Measurements from ENCODE around the gene FOXE3.
A peak's percentile ranks its signal among the peaks of the same experiment; 100 is the strongest.

FOXE3 gene

DNA sequence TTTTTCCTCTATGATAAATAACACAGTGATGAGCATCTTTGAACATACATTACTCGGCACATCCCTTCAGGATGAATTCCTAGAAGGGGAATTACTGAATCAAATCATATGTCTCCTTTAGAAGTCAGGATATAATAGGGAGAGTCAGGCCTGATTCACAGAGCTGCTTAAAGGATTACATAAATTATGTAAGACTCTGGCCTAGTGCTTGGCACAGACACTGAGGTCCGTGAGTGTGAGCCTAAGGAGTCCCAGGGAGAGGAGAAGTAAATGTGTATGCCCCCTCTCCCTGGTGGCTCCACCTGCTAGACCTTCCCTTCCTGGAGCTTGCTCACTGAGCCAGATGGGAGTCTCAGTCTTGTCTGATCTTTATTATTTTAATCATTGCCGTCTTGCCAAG lies 8.6 kb upstream of the FOXE3 start:
- Histone ChIP-seq H3K27me3 (ENCODE audit: insufficient read depth, low read length) (no peaks in the 10 kb centered on the region), H2BK12ac (ENCODE audit: low read length) (peak overlapping the region; percentile 42), H4K91ac (ENCODE audit: low read depth, low read length) (no peak overlapping the region), H2AFZ (ENCODE audit: insufficient read depth, low read length, poor library complexity) (no peak overlapping the region), H3K4ac (ENCODE audit: low read depth, low read length) (no peak overlapping the region), H3K27ac (ENCODE audit: low read depth, low read length) (no peak overlapping the region), H3K79me2 (ENCODE audit: control insufficient read depth, insufficient read depth, low read length, poor library complexity) (no peaks in the 10 kb centered on the region), H3K23ac (ENCODE audit: low read length) (no peak overlapping the region), H2BK120ac (ENCODE audit: insufficient read depth, low read length, poor library complexity) (no peak overlapping the region), H4K12ac (ENCODE audit: low read depth, low read length) (no peak overlapping the region), H3K9me3 (ENCODE audit: insufficient read depth, low read depth, low read length) (no peaks in the 10 kb centered on the region), H3K4me3 (ENCODE audit: low read depth, low read length) (no peak overlapping the region), H2BK5ac (ENCODE audit: low read depth, low read length, poor library complexity) (no peak overlapping the region), H4K8ac (ENCODE audit: low read depth, low read length) (no peak overlapping the region), H3K4me2 (ENCODE audit: low read length) (no peak overlapping the region), H3K14ac (ENCODE audit: low read length) (no peak overlapping the region), H3K79me1 (ENCODE audit: low read length) (peaks cover 12% of the 10 kb centered on the region), H3K18ac (ENCODE audit: low read length) (no peak overlapping the region), H3K4me1 (ENCODE audit: control insufficient read depth in 1 of 2, insufficient read depth in 2 of 2, low read length in 2 of 2) (peaks cover 34 to 42% of the 10 kb centered on the region in 2 experiments), H2AK5ac (ENCODE audit: low read length) (no peak overlapping the region), H3K9ac (ENCODE audit: low read length) (no peak overlapping the region), H3K36me3 (ENCODE audit: control insufficient read depth in 1 of 2, insufficient read depth in 2 of 2, low read length in 2 of 2) (no peaks in the 10 kb centered on the region)
- DNase-seq, result no peak
- no CpG with 5 or more reads among the region's 3 CpGs for WGBS (ENCODE audit: extremely low coverage, insufficient coverage, insufficient read length)

DNA sequence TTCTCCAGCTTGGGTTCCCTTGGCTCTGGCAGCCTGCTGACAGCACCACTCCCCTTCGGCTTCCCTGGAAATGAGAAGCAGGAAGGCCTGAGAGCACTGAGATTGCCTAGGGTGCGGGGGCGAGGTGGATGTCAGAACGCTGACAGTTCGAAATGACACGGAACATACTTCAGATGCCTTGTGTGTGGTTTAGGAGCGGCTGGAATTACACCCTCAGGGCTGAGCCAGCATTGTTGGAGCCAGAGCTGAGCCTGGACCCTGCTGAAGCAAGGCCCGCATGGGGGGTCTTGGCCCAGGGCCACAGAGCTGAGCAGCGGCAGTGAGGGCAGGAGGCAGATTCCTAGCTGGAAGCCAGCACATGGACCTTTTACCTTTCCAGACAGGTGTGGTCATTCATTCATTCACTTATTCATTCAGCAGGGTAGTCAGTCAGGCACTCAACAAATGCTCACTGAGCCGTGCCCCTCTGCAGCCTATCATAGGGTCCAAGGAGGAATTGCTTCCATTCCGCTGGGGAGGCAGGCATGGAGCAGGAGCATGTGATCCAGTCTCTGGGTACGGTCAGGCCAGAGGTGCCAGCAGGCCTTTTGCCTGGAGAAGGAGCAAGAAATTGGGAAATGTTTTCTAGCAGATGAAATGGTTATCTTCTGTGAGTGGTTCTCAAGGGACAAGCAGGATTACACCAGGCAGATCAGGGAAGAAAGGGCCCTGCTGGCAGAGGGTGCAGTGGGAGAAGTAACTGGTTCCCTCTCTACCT lies 6.6 kb upstream of the FOXE3 start:
- H2BK5ac ChIP-seq (ENCODE audit: low read depth, low read length, poor library complexity), result peak overlapping the region; percentile 7
- no peaks in the 10 kb centered on the region for H3K27me3 ChIP-seq (ENCODE audit: insufficient read depth, low read length)
- H2AFZ ChIP-seq (ENCODE audit: insufficient read depth, low read length, poor library complexity), result no peak overlapping the region
- no peak overlapping the region for H2BK120ac ChIP-seq (ENCODE audit: insufficient read depth, low read length, poor library complexity)
- peak overlapping the region; percentile 41 for H4K91ac ChIP-seq (ENCODE audit: low read depth, low read length)
- H3K9ac ChIP-seq (ENCODE audit: low read length), result no peak overlapping the region
- H2AK5ac ChIP-seq (ENCODE audit: low read length), result no peak overlapping the region
- no peak overlapping the region for H3K4ac ChIP-seq (ENCODE audit: low read depth, low read length)
- no peak overlapping the region for H4K8ac ChIP-seq (ENCODE audit: low read depth, low read length)
- no peak overlapping the region for H3K14ac ChIP-seq (ENCODE audit: low read length)
- no peak overlapping the region for H4K12ac ChIP-seq (ENCODE audit: low read depth, low read length)
- no CpG with 5 or more reads among the region's 12 CpGs for WGBS (ENCODE audit: extremely low coverage, insufficient coverage, insufficient read length)
- no peaks in the 10 kb centered on the region for H3K36me3 ChIP-seq (ENCODE audit: control insufficient read depth in 1 of 2, insufficient read depth in 2 of 2, low read length in 2 of 2)
- H3K4me2 ChIP-seq (ENCODE audit: low read length), result no peak overlapping the region
- H2BK12ac ChIP-seq (ENCODE audit: low read length), result peak overlapping the region; percentile 4
- DNase-seq, result peak; percentile 99
- H3K79me2 ChIP-seq (ENCODE audit: control insufficient read depth, insufficient read depth, low read length, poor library complexity), result no peaks in the 10 kb centered on the region
- no peaks in the 10 kb centered on the region for H3K9me3 ChIP-seq (ENCODE audit: insufficient read depth, low read depth, low read length)
- peaks cover 12% of the 10 kb centered on the region for H3K79me1 ChIP-seq (ENCODE audit: low read length)
- H3K27ac ChIP-seq (ENCODE audit: low read depth, low read length), result peak overlapping the region; percentile 56
- H3K4me3 ChIP-seq (ENCODE audit: low read depth, low read length), result no peak overlapping the region
- H3K23ac ChIP-seq (ENCODE audit: low read length), result no peak overlapping the region
- H3K18ac ChIP-seq (ENCODE audit: low read length), result no peak overlapping the region
- peaks cover 40 to 47% of the 10 kb centered on the region in 2 experiments for H3K4me1 ChIP-seq (ENCODE audit: control insufficient read depth in 1 of 2, insufficient read depth in 2 of 2, low read length in 2 of 2)

DNA sequence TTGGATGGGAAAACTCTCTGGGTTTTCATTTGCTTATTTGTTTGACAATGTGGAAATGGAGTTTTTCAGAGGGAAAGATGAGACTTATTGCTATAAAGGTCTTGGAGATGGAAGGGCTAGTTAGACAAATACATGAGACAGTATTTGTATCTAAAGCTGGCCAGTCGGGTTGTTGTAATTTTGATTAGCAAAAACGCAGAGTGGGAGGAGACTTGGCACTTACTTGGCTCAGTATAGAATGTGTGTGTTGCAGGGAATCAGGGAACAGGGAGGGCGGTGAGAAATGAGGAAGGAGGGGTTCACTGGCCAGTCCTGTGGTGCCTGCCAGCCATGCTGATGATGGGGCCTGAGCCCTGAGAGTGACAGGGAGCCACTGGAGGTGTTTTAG lies 6.0 kb upstream of the FOXE3 start:
- H4K91ac ChIP-seq (ENCODE audit: low read depth, low read length), result peak overlapping the region; percentile 49
- H3K4me3 ChIP-seq (ENCODE audit: low read depth, low read length), result no peak overlapping the region
- H3K4me1 ChIP-seq (ENCODE audit: control insufficient read depth in 1 of 2, insufficient read depth in 2 of 2, low read length in 2 of 2), result peaks cover 40 to 47% of the 10 kb centered on the region in 2 experiments
- peaks cover 12% of the 10 kb centered on the region for H3K79me1 ChIP-seq (ENCODE audit: low read length)
- peak overlapping the region; percentile 47 for H3K18ac ChIP-seq (ENCODE audit: low read length)
- no peaks in the 10 kb centered on the region for H3K27me3 ChIP-seq (ENCODE audit: insufficient read depth, low read length)
- peak overlapping the region; percentile 69 for H2BK120ac ChIP-seq (ENCODE audit: insufficient read depth, low read length, poor library complexity)
- H3K36me3 ChIP-seq (ENCODE audit: control insufficient read depth in 1 of 2, insufficient read depth in 2 of 2, low read length in 2 of 2), result no peaks in the 10 kb centered on the region
- no peak overlapping the region for H2AFZ ChIP-seq (ENCODE audit: insufficient read depth, low read length, poor library complexity)
- H3K23ac ChIP-seq (ENCODE audit: low read length), result no peak overlapping the region
- peak overlapping the region; percentile 25 for H3K14ac ChIP-seq (ENCODE audit: low read length)
- H3K9ac ChIP-seq (ENCODE audit: low read length), result no peak overlapping the region
- H3K4ac ChIP-seq (ENCODE audit: low read depth, low read length), result no peak overlapping the region
- H4K8ac ChIP-seq (ENCODE audit: low read depth, low read length), result no peak overlapping the region
- no peak overlapping the region for H4K12ac ChIP-seq (ENCODE audit: low read depth, low read length)
- H3K4me2 ChIP-seq (ENCODE audit: low read length), result no peak overlapping the region
- H3K9me3 ChIP-seq (ENCODE audit: insufficient read depth, low read depth, low read length), result no peaks in the 10 kb centered on the region
- no CpG with 5 or more reads among the region's 3 CpGs for WGBS (ENCODE audit: extremely low coverage, insufficient coverage, insufficient read length)
- peak overlapping the region; percentile 56 for H3K27ac ChIP-seq (ENCODE audit: low read depth, low read length)
- DNase-seq, result no peak
- H3K79me2 ChIP-seq (ENCODE audit: control insufficient read depth, insufficient read depth, low read length, poor library complexity), result no peaks in the 10 kb centered on the region
- H2BK5ac ChIP-seq (ENCODE audit: low read depth, low read length, poor library complexity), result peak overlapping the region; percentile 10
- peak overlapping the region; percentile 74 for H2AK5ac ChIP-seq (ENCODE audit: low read length)
- H2BK12ac ChIP-seq (ENCODE audit: low read length), result peak overlapping the region; percentile 84

DNA sequence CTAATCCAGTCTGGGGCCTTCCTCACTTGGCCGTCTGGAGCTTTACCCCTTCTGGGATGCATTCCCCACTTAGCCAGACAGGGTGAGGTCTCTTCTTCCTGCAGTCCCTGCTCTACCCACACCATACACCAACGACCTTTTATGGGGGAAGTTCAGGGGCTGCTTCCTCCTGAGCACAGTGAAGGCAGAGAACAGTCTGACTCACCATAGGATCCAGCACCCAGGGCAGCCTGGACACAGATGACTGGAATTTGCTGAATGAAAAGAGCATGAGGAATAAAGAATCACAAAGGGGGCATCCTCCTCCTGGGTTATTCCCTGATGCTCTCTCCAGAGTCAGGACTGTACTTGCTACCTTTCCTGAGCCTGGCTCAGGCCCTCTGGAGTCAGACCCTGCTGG lies 4.6 kb upstream of the FOXE3 start:
- peak overlapping the region; percentile 75 for H2BK12ac ChIP-seq (ENCODE audit: low read length)
- H4K8ac ChIP-seq (ENCODE audit: low read depth, low read length), result peak overlapping the region; percentile 21
- peak overlapping the region; percentile 54 for H2BK120ac ChIP-seq (ENCODE audit: insufficient read depth, low read length, poor library complexity)
- peaks cover 8% of the 10 kb centered on the region for H3K27me3 ChIP-seq (ENCODE audit: insufficient read depth, low read length)
- H3K79me2 ChIP-seq (ENCODE audit: control insufficient read depth, insufficient read depth, low read length, poor library complexity), result no peaks in the 10 kb centered on the region
- no peaks in the 10 kb centered on the region for H3K36me3 ChIP-seq (ENCODE audit: control insufficient read depth in 1 of 2, insufficient read depth in 2 of 2, low read length in 2 of 2)
- H4K12ac ChIP-seq (ENCODE audit: low read depth, low read length), result no peak overlapping the region
- peak overlapping the region; percentile 65 for H3K14ac ChIP-seq (ENCODE audit: low read length)
- peak overlapping the region; percentile 24 for H2BK5ac ChIP-seq (ENCODE audit: low read depth, low read length, poor library complexity)
- H2AFZ ChIP-seq (ENCODE audit: insufficient read depth, low read length, poor library complexity), result no peak overlapping the region
- H3K4ac ChIP-seq (ENCODE audit: low read depth, low read length), result no peak overlapping the region
- peak overlapping the region; percentile 24 for H2AK5ac ChIP-seq (ENCODE audit: low read length)
- no CpG with 5 or more reads among the region's 2 CpGs for WGBS (ENCODE audit: extremely low coverage, insufficient coverage, insufficient read length)
- DNase-seq, result no peak
- H3K18ac ChIP-seq (ENCODE audit: low read length), result no peak overlapping the region
- no peak overlapping the region for H3K4me2 ChIP-seq (ENCODE audit: low read length)
- H4K91ac ChIP-seq (ENCODE audit: low read depth, low read length), result peak overlapping the region; percentile 68
- no peak overlapping the region for H3K9ac ChIP-seq (ENCODE audit: low read length)
- H3K23ac ChIP-seq (ENCODE audit: low read length), result no peak overlapping the region
- H3K79me1 ChIP-seq (ENCODE audit: low read length), result peaks cover 12% of the 10 kb centered on the region
- H3K9me3 ChIP-seq (ENCODE audit: insufficient read depth, low read depth, low read length), result no peaks in the 10 kb centered on the region
- no peak overlapping the region for H3K4me3 ChIP-seq (ENCODE audit: low read depth, low read length)
- peak overlapping the region; percentile 9 for H3K27ac ChIP-seq (ENCODE audit: low read depth, low read length)
- H3K4me1 ChIP-seq (ENCODE audit: control insufficient read depth in 1 of 2, insufficient read depth in 2 of 2, low read length in 2 of 2), result peaks cover 41 to 48% of the 10 kb centered on the region in 2 experiments

All from trophoblast cell (in vitro differentiated cells and primary cell).